Erythroblast (primary cell): ENCODE measurements around the gene GRK2.
A peak's percentile ranks its signal among the peaks of the same experiment; 100 is the strongest.

Source experiments
- DNase-seq, 2 experiments: peaks; one replicate each; lab custom pipeline; 2025; lab: John Stamatoyannopoulos, UW
- GATA1 ChIP-seq: IDR thresholded peaks from 2 replicates; pipeline ENCODE4 v1.6.1; 2011; ENCODE audit warnings: low read depth, mild to moderate bottlenecking, control low read depth, low read length, moderate library complexity
- POLR2A ChIP-seq: IDR thresholded peaks from 2 replicates; pipeline ENCODE4 v1.6.1; 2011; ENCODE audit warnings: mild to moderate bottlenecking, low read length

GRK2 gene

GRCh38 chr11:67286621-67287333 is 20.5 kb downstream of the GRK2 start:
- DNase-seq, result no peak
- no peak for TF ChIP-seq GATA1
- no peak for TF ChIP-seq POLR2A

- TF ChIP-seq POLR2A (no peak), GATA1 (no peak)
- no peak for DNase-seq
These were observed 21.3 kb downstream of the GRK2 start for GRCh38 chr11:67287355-67288197.

- TF ChIP-seq POLR2A, result no peak
- TF ChIP-seq GATA1, result no peak
- no peak for DNase-seq
These were observed 21.9 kb downstream of the GRK2 start for GRCh38 chr11:67288198-67288451.

- DNase-seq, result peak; percentile 88 to 90
- no peak for TF ChIP-seq GATA1
- TF ChIP-seq POLR2A, result peak; percentile 65
These were observed 22.4 kb downstream of the GRK2 start for GRCh38 chr11:67288452-67289225.

- no peak for TF ChIP-seq GATA1
- DNase-seq, result peak in 1 of 2 experiments; percentile 90
These were observed 23.0 kb downstream of the GRK2 start, which contains the start of gene ANKRD13D for GRCh38 chr11:67289226-67289650. Gene ANKRD13D (plus strand): TSS chr11:67289303. CDS start chr11:67289461, 158 bp downstream.

- peak in 1 of 2 experiments; percentile 50 for DNase-seq
These were observed 23.6 kb downstream of the GRK2 start for GRCh38 chr11:67289651-67290479.

GRCh38 chr11:67290801-67291200 is 24.5 kb downstream of the GRK2 start:
- TF ChIP-seq GATA1, result no peak
- TF ChIP-seq POLR2A, result no peak
- DNase-seq, result no peak

More at GRCh38 chr11:67289651-67290479, 23.6 kb downstream of the GRK2 start:
- TF ChIP-seq GATA1 (no peak), POLR2A (no peak)

- no peak for DNase-seq
- no peak for TF ChIP-seq GATA1
These were observed 25.5 kb downstream of the GRK2 start for GRCh38 chr11:67291481-67292381.

- no peak for TF ChIP-seq GATA1
- no peak for TF ChIP-seq POLR2A
- no peak for DNase-seq
These were observed 26.4 kb downstream of the GRK2 start for GRCh38 chr11:67292671-67293070.

- no peak for DNase-seq
- no peak for TF ChIP-seq POLR2A
- no peak for TF ChIP-seq GATA1
These were observed 26.8 kb downstream of the GRK2 start for GRCh38 chr11:67293090-67293489.

GRCh38 chr11:67295846-67296245 is 29.6 kb downstream of the GRK2 start:
- TF ChIP-seq POLR2A, result no peak
- TF ChIP-seq GATA1, result no peak
- peak; percentile 54 to 63 for DNase-seq

GRCh38 chr11:67298786-67299185 is 32.5 kb downstream of the GRK2 start:
- TF ChIP-seq GATA1 (no peak), POLR2A (no peak)
- DNase-seq, result no peak
